Osteocyte (in vitro differentiated cells): Measurements from ENCODE around the gene FREM2. TPM values are rescaled to one million over a fixed set of nuclear protein-coding genes. Genes with fewer than 3 reads are reported as not detected.

Experiments used
- DNase-seq: peaks from one replicate; pipeline ENCODE4 v3.0.0; 2021; ENCODE audit warnings: mixed read lengths; ENCODE audit not compliant: unreplicated experiment; ENCODE audit errors: extremely low spot score
- H3K27ac Mint-ChIP-seq: one replicate; pipeline ENCODE4 v1.8.0; 2021; ENCODE audit warnings: mild to moderate bottlenecking, mixed read lengths; ENCODE audit not compliant: unreplicated experiment
- H3K27me3 Mint-ChIP-seq: one replicate; pipeline ENCODE4 v1.8.0; 2021; ENCODE audit warnings: mixed read lengths; ENCODE audit not compliant: unreplicated experiment
- H3K36me3 Mint-ChIP-seq: one replicate; pipeline ENCODE4 v1.8.0; 2021; ENCODE audit warnings: mixed read lengths; ENCODE audit not compliant: unreplicated experiment
- H3K4me1 Mint-ChIP-seq: one replicate; pipeline ENCODE4 v1.8.0; 2021; ENCODE audit warnings: mixed read lengths; ENCODE audit not compliant: unreplicated experiment
- H3K4me3 Mint-ChIP-seq: one replicate; pipeline ENCODE4 v1.8.0; 2021; ENCODE audit warnings: mild to moderate bottlenecking, moderate library complexity, mixed read lengths; ENCODE audit not compliant: unreplicated experiment
- H3K9me3 Mint-ChIP-seq: one replicate; pipeline ENCODE4 v1.8.0; 2021; ENCODE audit warnings: mixed read lengths; ENCODE audit not compliant: unreplicated experiment
- total RNA-seq: library from RNA; stranded (reverse); gene quantifications from 2 replicates; pipeline ENCODE4 v1.2.1, GENCODE V29; 2021
- TF ChIP-seq, protein P1 (sequence below): fragments of 200-600 bp; sonication (generic); IDR thresholded peaks from 2 replicates; pipeline ENCODE4 v1.5.0; 2021; ENCODE audit warnings: antibody characterized with exemption, mild to moderate bottlenecking, moderate library complexity

The FREM2 gene
- total RNA-seq, 1 donor from 2014 or later: 0.30 TPM

DNA sequence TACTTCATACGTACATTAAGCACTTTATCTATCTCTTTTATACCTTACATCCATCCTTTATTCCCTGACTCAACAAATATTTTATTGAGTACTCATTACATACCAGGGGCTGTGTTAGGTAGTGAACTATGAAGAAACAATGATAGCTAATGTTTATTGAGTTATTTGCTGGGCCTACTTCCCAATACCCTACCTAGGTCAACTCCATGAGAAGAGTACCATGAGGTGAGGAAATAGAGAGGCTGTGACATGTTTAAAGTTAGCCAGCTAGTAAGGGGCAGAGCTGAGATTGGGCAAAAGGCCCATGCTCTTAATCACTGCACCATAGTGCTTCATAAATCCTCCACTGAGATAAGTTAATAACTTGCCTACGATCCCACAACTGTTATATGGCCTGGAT, 79.9 kb downstream of the FREM2 start:
- Mint-ChIP-seq H3K4me3 (no peak overlapping the region), H3K27me3 (peaks cover 9% of the 10 kb centered on the region), H3K27ac (no peak overlapping the region), H3K36me3 (no peaks in the 10 kb centered on the region), H3K4me1 (peaks cover 2% of the 10 kb centered on the region), H3K9me3 (no peaks in the 10 kb centered on the region)
- TF ChIP-seq, protein P1, sequence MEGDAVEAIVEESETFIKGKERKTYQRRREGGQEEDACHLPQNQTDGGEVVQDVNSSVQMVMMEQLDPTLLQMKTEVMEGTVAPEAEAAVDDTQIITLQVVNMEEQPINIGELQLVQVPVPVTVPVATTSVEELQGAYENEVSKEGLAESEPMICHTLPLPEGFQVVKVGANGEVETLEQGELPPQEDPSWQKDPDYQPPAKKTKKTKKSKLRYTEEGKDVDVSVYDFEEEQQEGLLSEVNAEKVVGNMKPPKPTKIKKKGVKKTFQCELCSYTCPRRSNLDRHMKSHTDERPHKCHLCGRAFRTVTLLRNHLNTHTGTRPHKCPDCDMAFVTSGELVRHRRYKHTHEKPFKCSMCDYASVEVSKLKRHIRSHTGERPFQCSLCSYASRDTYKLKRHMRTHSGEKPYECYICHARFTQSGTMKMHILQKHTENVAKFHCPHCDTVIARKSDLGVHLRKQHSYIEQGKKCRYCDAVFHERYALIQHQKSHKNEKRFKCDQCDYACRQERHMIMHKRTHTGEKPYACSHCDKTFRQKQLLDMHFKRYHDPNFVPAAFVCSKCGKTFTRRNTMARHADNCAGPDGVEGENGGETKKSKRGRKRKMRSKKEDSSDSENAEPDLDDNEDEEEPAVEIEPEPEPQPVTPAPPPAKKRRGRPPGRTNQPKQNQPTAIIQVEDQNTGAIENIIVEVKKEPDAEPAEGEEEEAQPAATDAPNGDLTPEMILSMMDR: no peak
- no peak for DNase-seq

DNA sequence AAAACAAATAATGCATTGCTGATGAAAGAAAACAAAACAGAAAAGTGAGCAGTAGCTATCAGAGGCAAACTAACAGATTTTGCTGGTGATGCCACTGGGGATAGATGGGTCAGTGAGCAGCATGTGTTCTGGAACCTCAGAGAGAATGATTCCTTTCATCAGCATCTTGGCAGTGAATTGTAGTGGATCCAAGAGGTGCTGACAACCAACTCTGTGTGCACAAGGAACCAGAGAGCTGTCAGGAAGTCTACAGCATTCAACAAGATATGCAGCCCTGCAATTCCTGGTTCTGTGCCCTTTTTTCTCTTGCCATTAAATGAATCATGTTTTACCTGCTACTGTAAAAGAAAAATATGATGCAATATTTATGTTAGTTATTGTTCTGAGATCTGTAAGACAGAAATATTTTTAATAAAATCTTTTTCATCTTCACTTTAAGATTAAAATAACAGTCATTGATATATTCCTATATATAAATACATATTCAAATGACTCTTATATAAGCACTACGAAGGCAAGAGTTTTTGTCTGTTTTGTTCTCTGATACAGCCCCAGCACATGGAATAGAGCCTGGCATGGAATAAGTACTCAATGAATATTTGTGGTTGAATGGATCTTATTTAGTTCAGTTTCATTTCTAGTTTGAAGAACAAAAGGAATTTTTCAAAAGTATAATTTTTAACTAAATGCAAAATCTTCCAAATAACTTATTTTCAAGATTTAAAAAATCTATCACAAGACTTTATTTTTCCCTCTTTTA, 80.8 kb downstream of the FREM2 start:
- H3K36me3 Mint-ChIP-seq: no peaks in the 10 kb centered on the region
- no peaks in the 10 kb centered on the region for H3K9me3 Mint-ChIP-seq

DNA sequence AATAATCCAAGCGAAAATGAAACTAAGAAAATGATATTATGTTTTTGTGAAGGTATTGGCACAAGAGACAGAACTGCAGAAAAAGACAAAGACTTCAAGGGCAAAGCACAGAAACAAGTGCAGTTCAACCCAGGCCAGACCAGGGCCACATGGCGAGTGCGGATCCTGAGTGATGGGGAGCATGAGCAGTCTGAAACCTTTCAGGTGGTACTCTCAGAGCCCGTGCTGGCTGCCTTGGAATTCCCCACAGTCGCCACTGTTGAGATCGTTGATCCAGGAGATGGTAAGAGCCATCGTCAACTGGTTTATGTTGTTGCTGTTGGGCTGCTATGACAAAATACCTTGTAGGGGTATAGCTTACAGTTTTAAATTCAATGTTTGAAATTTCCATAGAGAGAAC, 82.6 kb downstream of the FREM2 start:
- peaks cover 4% of the 10 kb centered on the region for H3K27me3 Mint-ChIP-seq
- no peaks in the 10 kb centered on the region for H3K9me3 Mint-ChIP-seq

More for the DNA sequence above, 80.8 kb downstream of the FREM2 start:
- TF ChIP-seq, protein P1: no peak
- DNase-seq: no peak
- Mint-ChIP-seq H3K27me3 (peaks cover 5% of the 10 kb centered on the region), H3K4me3 (no peak overlapping the region), H3K4me1 (peaks cover 2% of the 10 kb centered on the region), H3K27ac (no peak overlapping the region)

DNA sequence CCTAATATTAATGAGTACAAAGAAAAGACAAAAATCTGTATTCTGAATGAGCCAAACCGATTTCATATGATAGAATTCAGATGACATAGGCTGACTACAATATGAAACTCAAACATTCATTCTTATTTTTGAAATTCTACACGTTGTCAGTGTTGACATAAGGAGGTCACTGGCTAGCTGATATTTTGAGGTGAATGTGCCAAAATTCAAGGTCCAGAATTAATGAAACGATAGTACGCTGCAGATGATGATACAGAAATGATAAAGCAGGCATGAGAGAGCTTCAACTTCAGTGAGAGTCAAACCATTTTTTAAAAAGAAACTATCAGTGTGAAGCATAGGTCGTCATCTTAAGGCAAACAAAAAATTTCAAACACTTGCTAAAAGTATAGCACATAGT, 88.2 kb downstream of the FREM2 start:
- peaks cover 7% of the 10 kb centered on the region for H3K27me3 Mint-ChIP-seq
- H3K36me3 Mint-ChIP-seq: no peaks in the 10 kb centered on the region
- no peak overlapping the region for H3K27ac Mint-ChIP-seq
- TF ChIP-seq, protein P1: no peak
- no peak for DNase-seq
- H3K9me3 Mint-ChIP-seq: no peaks in the 10 kb centered on the region
- no peaks in the 10 kb centered on the region for H3K4me1 Mint-ChIP-seq
- no peak overlapping the region for H3K4me3 Mint-ChIP-seq

More for the DNA sequence above, 82.6 kb downstream of the FREM2 start:
- Mint-ChIP-seq H3K36me3 (no peaks in the 10 kb centered on the region), H3K4me3 (no peak overlapping the region), H3K27ac (no peak overlapping the region), H3K4me1 (no peaks in the 10 kb centered on the region)
- no peak for DNase-seq
- TF ChIP-seq, protein P1: no peak

DNA sequence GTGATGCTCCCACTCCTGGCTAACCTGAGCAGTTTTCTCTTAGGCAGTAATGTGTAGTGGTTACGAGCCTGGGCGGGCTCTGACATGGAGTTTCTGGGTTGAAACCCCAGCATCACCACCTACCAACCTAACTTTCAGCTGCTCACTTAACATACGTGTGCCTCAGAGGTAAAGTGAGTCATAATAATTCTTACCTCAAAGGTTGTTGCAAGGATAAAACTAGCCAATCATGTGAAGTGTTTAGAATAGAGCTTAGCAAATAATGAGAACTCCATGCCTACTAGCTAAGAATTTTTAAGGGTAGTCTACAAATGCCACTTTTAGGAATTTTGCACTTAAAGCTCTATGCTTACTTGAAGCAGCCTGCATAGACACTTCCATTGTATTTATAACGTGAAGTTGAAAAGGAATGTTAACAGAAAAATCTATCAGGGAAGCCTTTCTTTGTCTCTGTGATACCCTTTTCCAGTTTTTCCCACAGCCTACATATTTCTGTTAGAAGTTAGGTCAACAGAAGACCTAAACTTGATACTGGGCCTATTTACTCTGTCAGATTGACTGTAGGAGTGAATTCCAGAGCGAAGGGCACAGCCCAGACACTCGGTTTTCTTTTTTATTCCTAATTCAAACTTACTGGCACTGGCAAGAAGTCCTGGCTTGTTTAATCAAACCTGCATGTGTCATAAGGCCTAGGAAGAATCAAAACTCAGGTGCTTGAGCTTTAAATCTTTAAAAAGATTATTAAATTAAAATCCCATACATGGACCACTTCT, 90.7 kb downstream of the FREM2 start:
- Mint-ChIP-seq H3K27ac (no peak overlapping the region), H3K4me1 (no peaks in the 10 kb centered on the region), H3K27me3 (peaks cover 7% of the 10 kb centered on the region), H3K4me3 (no peak overlapping the region), H3K36me3 (no peaks in the 10 kb centered on the region), H3K9me3 (no peaks in the 10 kb centered on the region)
- TF ChIP-seq, protein P1: no peak
- no peak for DNase-seq
